Right ventricle myocardium superior (tissue), 1 donor: ENCODE measurements around the gene PTPRG. TPM values are rescaled to one million over a fixed set of nuclear protein-coding genes. Genes with fewer than 3 reads are reported as not detected.
A peak's percentile ranks its signal among the peaks of the same experiment; 100 is the strongest.

Source experiments
- ATAC-seq: fragments of 200-7000 bp; cut with Tn5 transposase; one replicate; pipeline ENCODE4 v1.9.1; 2020; ENCODE audit warnings: mild to moderate bottlenecking; ENCODE audit not compliant: poor library complexity
- DNase-seq: peaks from one replicate; pipeline ENCODE4 v3.0.0-alpha.2; 2020
- intact Hi-C: fragments of 100-400 bp; cut with DNase I; formaldehyde crosslinking; loops from one replicate; pipeline ENCODE4 v1.11.2; 2022
- total RNA-seq: library from RNA; stranded (reverse); fragmentation: NEBNext Ultra II Directional; extraction: Animal tissue kit (Norgen Biotek cat#: 25700); gene quantifications from one replicate; pipeline ENCODE4 v1.2.1, GENCODE V29; 2021
- donor health status: DM: no; HTN: yes; CAD: no; lungs with severe emphysema.

PTPRG gene
- total RNA-seq, 1 donor from 2014 or later: 29.7 TPM

DNA sequence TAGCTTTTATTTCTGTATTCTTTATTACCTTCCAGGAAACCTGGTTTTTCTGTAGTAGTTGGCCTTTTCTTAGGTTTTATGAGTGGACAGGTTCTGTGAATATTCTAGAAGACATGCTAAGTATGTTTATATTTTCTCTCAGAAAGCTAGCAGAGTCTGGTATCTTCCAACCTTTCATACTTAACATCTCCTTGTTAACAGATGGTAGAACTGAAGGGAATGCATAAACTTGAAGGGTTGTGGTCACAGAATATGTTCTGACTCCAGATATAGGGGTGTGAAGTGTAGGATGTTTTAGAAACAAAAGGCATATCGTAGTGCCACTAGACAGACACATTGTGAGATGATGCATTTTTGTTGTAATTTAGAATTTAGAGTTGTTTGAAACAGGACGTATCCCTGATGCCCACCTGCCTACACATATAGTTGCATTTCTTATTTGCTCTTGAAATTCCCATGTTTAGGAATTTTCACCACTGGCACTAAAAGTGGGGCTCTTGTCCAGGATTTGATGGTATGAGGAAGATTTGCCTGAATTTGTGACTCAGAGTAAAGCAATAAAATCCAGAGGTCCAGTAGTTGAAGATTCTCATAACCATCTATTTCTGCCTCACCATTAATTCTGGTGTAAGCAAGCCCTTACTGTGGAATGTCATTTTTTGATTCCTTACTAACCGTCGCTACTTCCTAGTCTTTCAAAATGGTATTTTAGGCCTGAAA is 537.4 kb downstream of the PTPRG start:
- intact Hi-C loops: no loop called here
- DNase-seq (no peak), ATAC-seq (no peak)

DNA sequence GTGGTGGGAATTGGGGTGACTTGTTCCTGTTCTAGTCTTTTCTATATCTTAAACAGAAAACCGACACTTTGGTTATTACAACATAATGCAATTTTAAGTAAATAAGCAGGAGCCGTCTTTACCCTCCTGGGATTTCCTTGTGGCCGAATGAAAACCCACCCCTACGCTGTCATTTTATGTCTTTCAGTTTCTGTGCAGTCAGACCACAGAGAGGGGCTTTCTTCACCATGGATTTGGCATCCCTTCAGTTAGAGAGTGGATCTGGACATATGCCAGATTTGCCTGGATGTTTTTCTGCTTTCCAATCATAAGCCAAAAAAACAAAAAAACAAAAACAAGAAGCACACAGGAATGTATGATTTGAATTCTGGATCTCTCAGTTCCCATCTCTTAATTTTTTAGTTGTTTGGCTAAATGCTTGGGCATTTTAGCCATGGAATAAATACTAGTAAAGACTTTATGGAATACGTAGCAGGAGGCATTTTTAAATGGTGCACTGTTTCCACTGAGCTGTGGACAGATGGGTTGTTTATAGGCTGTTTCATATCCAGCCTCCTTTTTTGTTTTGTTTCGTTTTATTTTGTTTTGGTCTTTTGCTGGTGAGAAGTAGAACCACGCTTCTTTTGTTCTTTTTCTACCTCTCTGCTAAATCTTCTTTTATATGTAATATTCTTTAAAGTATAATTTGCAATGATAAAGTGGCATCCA is 539.1 kb downstream of the PTPRG start:
- DNase-seq: no peak
- no peak for ATAC-seq
- intact Hi-C loops: no loop called here

GRCh38 chr3:62101488-62101887 is 540.1 kb downstream of the PTPRG start:
- intact Hi-C loops: no loop called here
- ATAC-seq (peak; percentile 59), DNase-seq (no peak)

- intact Hi-C loops: no loop called here
- no peak for ATAC-seq
- no peak for DNase-seq
These were observed 542.2 kb downstream of the PTPRG start for GRCh38 chr3:62103531-62103930.

DNA sequence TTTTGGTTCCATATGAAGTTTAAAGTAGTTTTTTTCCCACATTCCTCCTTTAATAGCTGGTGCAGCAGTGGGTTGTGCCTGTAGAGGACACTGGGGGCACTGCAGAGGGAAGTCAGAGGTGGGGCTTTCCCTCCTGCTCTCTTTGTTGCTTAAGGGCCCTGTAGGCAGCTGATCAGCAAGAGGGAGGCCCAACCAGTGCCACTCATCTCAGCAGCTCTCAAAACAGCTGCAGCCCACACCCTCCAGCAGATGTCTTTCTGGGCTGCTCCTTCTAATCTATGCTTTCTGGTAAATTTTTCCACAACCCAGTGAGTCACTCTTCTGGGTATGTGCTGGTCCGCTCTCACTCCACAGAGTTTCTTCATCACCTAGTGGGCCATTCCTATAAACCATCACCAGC is 548.2 kb downstream of the PTPRG start:
- ATAC-seq (peak; percentile 66), DNase-seq (peak; percentile 63)
- intact Hi-C loops: no loop called here

- ATAC-seq: no peak
- intact Hi-C loops: no loop called here
- DNase-seq: no peak
These were observed 549.3 kb downstream of the PTPRG start for GRCh38 chr3:62110443-62111225.

GRCh38 chr3:62113092-62113491 is 551.7 kb downstream of the PTPRG start:
- DNase-seq (no peak), ATAC-seq (peak; percentile 46)
- intact Hi-C loops: no loop called here

- intact Hi-C loops: no loop called here
- DNase-seq: no peak
- no peak for ATAC-seq
These were observed 553.4 kb downstream of the PTPRG start for GRCh38 chr3:62114763-62115162.

- DNase-seq (no peak), ATAC-seq (peak; percentile 58)
- intact Hi-C loops: no loop called here
These were observed 556.7 kb downstream of the PTPRG start for GRCh38 chr3:62117903-62118548.

DNA sequence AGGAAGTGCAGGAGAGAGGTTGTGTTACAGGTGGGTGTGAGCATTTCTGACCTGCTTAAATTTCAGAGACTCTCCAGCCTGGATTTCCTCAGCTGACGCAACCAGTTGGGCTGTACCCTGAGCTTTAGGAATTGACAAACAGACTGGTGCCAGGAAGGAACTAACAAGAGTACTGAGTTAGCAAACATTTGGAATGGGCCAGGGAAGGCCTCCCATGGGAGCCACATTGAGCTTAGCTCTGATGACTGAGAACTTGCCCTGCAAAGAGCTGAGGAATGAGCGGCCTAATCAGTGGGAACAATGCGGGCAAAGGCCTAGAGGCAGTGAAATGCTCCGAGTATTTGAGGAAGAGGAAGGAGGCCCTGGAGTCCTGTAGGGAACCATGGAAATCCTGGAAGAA is 557.8 kb downstream of the PTPRG start:
- ATAC-seq (peak; percentile 35), DNase-seq (peak; percentile 64)
- intact Hi-C loops: no loop called here

DNA sequence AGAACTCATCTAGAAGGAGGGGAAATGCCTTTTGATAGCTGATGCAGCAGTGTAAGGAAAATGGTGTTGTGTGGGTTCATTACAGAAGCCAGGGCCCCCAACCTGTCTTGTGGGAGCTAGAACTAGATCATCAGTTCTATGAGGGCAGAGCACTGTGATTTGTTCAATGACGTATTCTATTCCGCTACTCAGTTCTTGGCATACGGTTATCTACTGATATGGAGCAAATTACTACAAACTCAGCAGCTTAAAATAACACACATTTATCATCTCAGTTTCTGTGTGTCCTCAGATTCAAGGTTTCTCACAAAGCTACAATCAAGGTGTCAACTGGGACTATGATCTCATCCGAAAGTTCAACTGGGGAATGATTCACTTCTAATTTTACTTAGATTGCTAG is 561.4 kb downstream of the PTPRG start:
- intact Hi-C loops: no loop called here
- peak; percentile 65 for ATAC-seq

DNA sequence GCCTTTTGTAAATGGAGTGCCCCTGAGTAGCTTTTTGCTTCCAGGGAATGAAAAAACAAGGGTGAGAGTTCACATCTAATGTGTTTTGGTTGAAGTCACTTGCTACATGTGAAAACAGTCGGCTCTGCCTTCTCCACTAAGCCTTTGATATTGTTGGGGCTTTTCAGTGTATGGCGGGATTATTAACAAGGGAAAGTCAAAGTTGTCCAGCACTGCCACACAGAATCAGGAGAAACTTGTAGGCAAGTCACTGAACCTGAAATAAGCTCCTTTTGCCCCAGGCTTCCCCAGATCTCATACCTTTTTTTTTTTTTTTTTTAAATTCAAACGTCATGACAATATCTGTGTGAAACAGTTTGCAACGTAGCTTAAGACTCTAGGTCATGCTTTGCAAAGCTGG is 564.0 kb downstream of the PTPRG start:
- DNase-seq (no peak), ATAC-seq (no peak)
- intact Hi-C loops: no loop called here

More for the DNA sequence above, 561.4 kb downstream of the PTPRG start:
- DNase-seq: no peak

- no peak for DNase-seq
- intact Hi-C loops: no loop called here
- no peak for ATAC-seq
These were observed 565.7 kb downstream of the PTPRG start for GRCh38 chr3:62127116-62127515.

DNA sequence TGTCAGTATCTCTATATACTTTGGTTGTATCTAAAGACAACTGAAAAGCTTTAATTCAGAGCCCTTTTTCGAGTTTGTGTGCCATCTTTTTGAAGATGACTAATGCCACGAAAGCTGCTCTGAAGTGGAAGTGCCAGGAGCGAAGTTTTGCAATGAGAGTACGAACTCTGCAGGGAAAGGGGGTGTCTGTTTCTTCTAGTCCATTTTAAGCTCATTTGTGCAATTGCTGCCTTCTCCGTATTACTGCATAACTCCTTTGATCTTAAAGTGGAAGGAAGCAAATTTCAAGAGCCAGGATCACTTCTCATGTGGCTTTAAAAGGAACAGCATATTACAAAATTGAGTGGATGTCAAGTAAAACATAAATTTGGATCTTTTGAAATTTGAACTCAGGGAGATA is 566.7 kb downstream of the PTPRG start:
- ATAC-seq (no peak), DNase-seq (no peak)
- intact Hi-C loops: no loop called here

DNA sequence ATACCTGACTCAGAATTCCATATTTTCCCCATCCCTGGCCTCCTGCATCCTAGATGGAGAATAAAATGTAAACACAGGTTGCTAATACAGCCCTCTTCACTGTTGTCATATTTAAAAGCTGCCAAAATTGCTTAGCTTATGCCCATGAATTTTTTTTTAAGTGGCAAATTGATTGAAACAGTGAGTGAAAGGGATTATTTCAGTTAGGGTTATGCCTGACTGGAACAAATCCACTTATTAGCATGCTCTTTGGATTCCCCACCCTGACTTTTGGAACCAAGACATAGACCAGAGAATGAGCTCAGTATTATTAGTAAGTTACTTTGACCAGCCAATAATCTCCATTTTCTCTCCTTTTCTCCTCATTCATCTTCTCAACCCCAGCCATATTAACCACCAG is 567.3 kb downstream of the PTPRG start:
- intact Hi-C loops: no loop called here
- ATAC-seq: no peak

DNA sequence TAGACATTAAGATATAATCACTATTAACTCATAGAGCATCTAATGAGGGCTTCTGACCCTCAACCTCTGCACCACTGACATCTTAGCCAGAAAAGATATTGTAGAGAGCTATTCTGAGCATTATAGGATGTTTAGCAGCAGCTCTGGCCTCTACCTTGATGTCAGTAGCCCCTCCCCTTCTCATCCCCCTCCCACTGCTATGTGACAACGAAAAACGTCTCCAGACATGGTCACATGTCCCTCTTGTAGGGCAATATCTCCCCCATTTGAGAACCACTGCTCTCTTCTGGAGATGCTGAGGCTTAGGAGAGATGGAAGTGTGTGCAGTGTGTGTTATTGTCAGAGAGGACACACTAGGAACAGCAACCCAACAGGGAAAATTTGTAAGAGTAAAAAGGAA is 569.7 kb downstream of the PTPRG start:
- intact Hi-C loops: no loop called here

More for the DNA sequence above, 567.3 kb downstream of the PTPRG start:
- DNase-seq: no peak

GRCh38 chr3:62131620-62132019 is 570.2 kb downstream of the PTPRG start:
- intact Hi-C loops: no loop called here
- ATAC-seq (no peak), DNase-seq (no peak)

More for the DNA sequence above, 569.7 kb downstream of the PTPRG start:
- ATAC-seq: no peak
- no peak for DNase-seq

DNA sequence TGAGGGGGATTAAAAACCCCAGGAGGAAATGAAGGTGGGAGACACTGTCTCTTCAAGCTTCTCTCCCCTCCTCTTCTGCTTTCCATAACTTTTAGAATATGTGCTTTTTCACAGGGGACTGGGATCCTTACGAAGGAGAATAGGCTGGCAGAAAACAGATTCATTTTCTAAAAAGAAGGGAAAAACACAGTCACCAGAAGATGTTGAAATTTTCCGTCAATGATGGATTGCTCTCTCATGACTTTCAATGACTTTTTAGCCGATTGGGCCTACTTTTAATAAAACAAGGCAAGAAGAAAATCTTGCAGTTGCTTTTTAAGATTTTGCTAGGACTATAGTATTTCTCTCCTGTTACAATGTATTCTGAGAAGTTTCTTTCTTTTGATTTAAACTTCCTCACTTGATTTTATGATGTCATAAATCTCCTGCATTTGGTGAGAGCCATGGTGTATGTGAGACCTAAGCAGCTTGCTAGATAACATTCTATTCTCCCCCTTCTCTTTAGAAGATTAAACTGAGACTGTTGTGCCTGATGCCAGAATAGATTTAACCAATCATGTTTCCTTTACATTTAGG is 570.7 kb downstream of the PTPRG start:
- DNase-seq (no peak), ATAC-seq (no peak)
- intact Hi-C loops: no loop called here

DNA sequence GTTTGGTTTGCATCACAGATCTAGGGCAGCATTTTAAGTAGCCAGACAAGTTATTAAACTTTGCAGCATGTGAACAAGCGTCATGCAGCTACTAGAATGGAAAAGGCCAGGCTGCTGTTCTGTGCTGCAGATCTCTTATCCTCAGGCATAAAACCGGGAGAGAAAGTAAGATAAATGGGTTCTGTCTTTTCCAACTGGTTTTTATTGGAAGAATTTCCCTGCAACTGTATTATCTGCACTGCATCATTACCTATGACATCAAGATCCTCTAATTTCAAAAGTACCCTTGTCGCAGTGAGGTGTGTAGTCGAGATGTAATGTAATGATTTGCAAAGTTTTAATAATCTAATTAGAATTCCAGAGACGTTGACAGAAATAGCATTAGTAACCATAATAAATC is 571.6 kb downstream of the PTPRG start:
- ATAC-seq (no peak), DNase-seq (no peak)
- intact Hi-C loops: no loop called here
